Neural cell (in vitro differentiated cells): Measurements from ENCODE around the gene MTNR1B. TPM values are rescaled to one million over a fixed set of nuclear protein-coding genes. Genes with fewer than 3 reads are reported as not detected.

ENCODE experiments used
- H2AFZ ChIP-seq: fragments of 200-600, 300-800 bp; sonication (generic), shearing (Covaris generic); 2 replicates; pipeline ENCODE4 v1.6.0; 2014; ENCODE audit warnings: low read depth, mild to moderate bottlenecking, antibody characterized with exemption, low read length, moderate library complexity
- H3F3A ChIP-seq: fragments of 200-600 bp; shearing (Covaris generic); 2 replicates; pipeline ENCODE4 v1.6.1; 2016; ENCODE audit warnings: mild to moderate bottlenecking, moderate library complexity, mixed read lengths, antibody characterized with exemption, low read length; ENCODE audit not compliant: insufficient read depth, poor library complexity, severe bottlenecking
- H3K27ac ChIP-seq: fragments of 200-600, 300-800 bp; sonication (generic), shearing (Covaris generic); 2 replicates; pipeline ENCODE4 v1.5.1; 2014; ENCODE audit warnings: mild to moderate bottlenecking, low read length, moderate library complexity
- H3K27me3 ChIP-seq: fragments of 300-800, 200-600 bp; sonication (generic), shearing (Covaris generic); 2 replicates; pipeline ENCODE4 v1.6.0; 2014; ENCODE audit warnings: mild to moderate bottlenecking, low read depth, low read length, moderate library complexity; ENCODE audit not compliant: insufficient read depth
- H3K36me3 ChIP-seq: fragments of 300-800, 200-600 bp; sonication (generic), shearing (Covaris generic); 2 replicates; pipeline ENCODE4 v1.5.1; 2014; ENCODE audit warnings: mild to moderate bottlenecking, antibody characterized with exemption, low read length, moderate library complexity; ENCODE audit not compliant: insufficient read depth
- H3K4me2 ChIP-seq: fragments of 300-800, 200-600 bp; sonication (generic), shearing (Covaris generic); 2 replicates; pipeline ENCODE4 v1.6.0; 2014; ENCODE audit warnings: mild to moderate bottlenecking, low read length
- H3K4me3 ChIP-seq: fragments of 300-800, 200-600 bp; sonication (generic), shearing (Covaris generic); 2 replicates; pipeline ENCODE4 v1.5.1; 2014; ENCODE audit warnings: mild to moderate bottlenecking, low read length, moderate library complexity
- H3K79me2 ChIP-seq: fragments of 200-600 bp; shearing (Covaris generic); replicated peaks from 2 replicates; pipeline ENCODE4 v1.6.0; 2014; ENCODE audit warnings: mild to moderate bottlenecking, low read length, moderate library complexity; ENCODE audit not compliant: insufficient read depth
- H3K9ac ChIP-seq: fragments of 300-800, 200-600 bp; sonication (generic), shearing (Covaris generic); 2 replicates; pipeline ENCODE4 v1.6.1; 2016; ENCODE audit warnings: mild to moderate bottlenecking, low read length, mixed read lengths
- H3K9me2 ChIP-seq: fragments of 200-600 bp; shearing (Covaris generic); 2 replicates; pipeline ENCODE4 v1.6.1; 2016; ENCODE audit warnings: mild to moderate bottlenecking, low read length, mixed read lengths; ENCODE audit not compliant: insufficient read depth
- H3K9me3 ChIP-seq: fragments of 200-600, 300-800 bp; sonication (generic), shearing (Covaris generic); 2 replicates; pipeline ENCODE4 v1.6.1; 2016; ENCODE audit warnings: mild to moderate bottlenecking, mixed run types, low read length, moderate library complexity, mixed read lengths
- H4K20me1 ChIP-seq: fragments of 200-600 bp; shearing (Covaris generic); 2 replicates; pipeline ENCODE4 v1.6.1; 2016; ENCODE audit warnings: mild to moderate bottlenecking, mixed run types; ENCODE audit not compliant: insufficient read depth
- CTCF ChIP-seq: fragments of 450-650 bp; IDR thresholded peaks from 2 replicates; pipeline ENCODE4 v1.5.1; 2014; ENCODE audit warnings: antibody characterized with exemption, mild to moderate bottlenecking, moderate library complexity; ENCODE audit not compliant: poor library complexity, severe bottlenecking
- EP300 ChIP-seq: fragments of 450-650 bp; conservative IDR thresholded peaks from 2 replicates; pipeline ENCODE4 v1.6.1; 2014; ENCODE audit warnings: antibody characterized with exemption, mild to moderate bottlenecking, moderate library complexity; ENCODE audit not compliant: poor library complexity, severe bottlenecking
- EZH2 ChIP-seq: fragments of 200-600, 300-800 bp; shearing (Covaris generic), sonication (generic); IDR thresholded peaks from 2 replicates; pipeline ENCODE4 v1.6.1; 2014; ENCODE audit warnings: antibody characterized with exemption, low read length, borderline replicate concordance, mild to moderate bottlenecking; ENCODE audit not compliant: insufficient read depth, poor library complexity, severe bottlenecking
- MXI1 ChIP-seq: fragments of 450-650 bp; conservative IDR thresholded peaks from 2 replicates; pipeline ENCODE4 v1.6.1; 2014; ENCODE audit warnings: antibody characterized with exemption, mild to moderate bottlenecking; ENCODE audit not compliant: poor library complexity, severe bottlenecking
- POLR2AphosphoS5 ChIP-seq: IDR thresholded peaks from 2 replicates; pipeline ENCODE4 v1.6.1; 2012
- RAD21 ChIP-seq: fragments of 450-650 bp; conservative IDR thresholded peaks from 2 replicates; pipeline ENCODE4 v1.6.1; 2014; ENCODE audit warnings: antibody characterized with exemption, mild to moderate bottlenecking, moderate library complexity
- REST ChIP-seq: IDR thresholded peaks from 2 replicates; pipeline ENCODE4 v1.6.1; 2012; ENCODE audit warnings: borderline replicate concordance
- SMC3 ChIP-seq: fragments of 450-650 bp; conservative IDR thresholded peaks from 2 replicates; pipeline ENCODE4 v1.6.1; 2014; ENCODE audit warnings: antibody characterized with exemption, mild to moderate bottlenecking, moderate library complexity; ENCODE audit not compliant: poor library complexity
- TAF1 ChIP-seq: IDR thresholded peaks from 2 replicates; pipeline ENCODE4 v1.6.1; 2012; ENCODE audit warnings: low read depth
- polyA plus RNA-seq: library from polyadenylated mRNA; depleted of rRNA; stranded (reverse); fragments of >200 nt; gene quantifications from 2 replicates; pipeline ENCODE4 v1.2.3, GENCODE V29; 2014

Gene MTNR1B
- polyA plus RNA-seq, 1 donor from 2014 or later = not detected

- no peaks in the 10 kb centered on the region for H3K9me3 ChIP-seq
- no peak overlapping the region for H3K4me2 ChIP-seq
- no peaks in the 10 kb centered on the region for H3K36me3 ChIP-seq
- H3K27ac ChIP-seq = no peak overlapping the region
- no peaks in the 10 kb centered on the region for H3K79me2 ChIP-seq
- TF ChIP-seq SMC3 = no peak
- no peaks in the 10 kb centered on the region for H4K20me1 ChIP-seq
- H3K4me3 ChIP-seq = no peak overlapping the region
- H2AFZ ChIP-seq = no peak overlapping the region
- H3F3A ChIP-seq = no peaks in the 10 kb centered on the region
- no peaks in the 10 kb centered on the region for H3K27me3 ChIP-seq
- no peaks in the 10 kb centered on the region for H3K9me2 ChIP-seq
- no peak overlapping the region for H3K9ac ChIP-seq
These were observed 44.2 kb downstream of the MTNR1B start for GRCh38 chr11:93013646-93014045.

GRCh38 chr11:93016595-93016994 lies 47.1 kb downstream of the MTNR1B start:
- no peaks in the 10 kb centered on the region for H3K27me3 ChIP-seq
- H3F3A ChIP-seq = no peaks in the 10 kb centered on the region
- no peak overlapping the region for H3K4me2 ChIP-seq
- H3K9me3 ChIP-seq = no peaks in the 10 kb centered on the region
- H3K9ac ChIP-seq = no peak overlapping the region
- H3K79me2 ChIP-seq = no peaks in the 10 kb centered on the region
- H2AFZ ChIP-seq = no peak overlapping the region
- no peak overlapping the region for H3K4me3 ChIP-seq
- no peak for TF ChIP-seq MXI1
- no peak for TF ChIP-seq EP300
- TF ChIP-seq RAD21 = no peak
- TF ChIP-seq SMC3 = no peak
- no peak for TF ChIP-seq EZH2
- TF ChIP-seq REST = no peak
- no peak for TF ChIP-seq POLR2AphosphoS5
- TF ChIP-seq TAF1 = no peak
- H3K27ac ChIP-seq = no peak overlapping the region
- no peaks in the 10 kb centered on the region for H3K9me2 ChIP-seq
- no peaks in the 10 kb centered on the region for H3K36me3 ChIP-seq
- no peaks in the 10 kb centered on the region for H4K20me1 ChIP-seq

- no peak overlapping the region for H2AFZ ChIP-seq
- no peaks in the 10 kb centered on the region for H3K36me3 ChIP-seq
These were observed 48.6 kb downstream of the MTNR1B start for GRCh38 chr11:93017821-93018690.

More at GRCh38 chr11:93017821-93018690, 48.6 kb downstream of the MTNR1B start:
- Histone ChIP-seq H3K27me3 (no peaks in the 10 kb centered on the region), H3F3A (no peaks in the 10 kb centered on the region), H3K9me3 (no peaks in the 10 kb centered on the region), H3K9ac (no peak overlapping the region), H4K20me1 (no peaks in the 10 kb centered on the region), H3K27ac (no peak overlapping the region), H3K4me3 (no peak overlapping the region), H3K79me2 (no peaks in the 10 kb centered on the region), H3K4me2 (no peak overlapping the region), H3K9me2 (no peaks in the 10 kb centered on the region)
- TF ChIP-seq TAF1 (no peak), REST (no peak), POLR2AphosphoS5 (no peak), EZH2 (no peak), CTCF (no peak), EP300 (no peak), RAD21 (no peak), SMC3 (no peak), MXI1 (no peak)
